SK-N-SH (cell line): ENCODE data around the gene CCDC91. TPM values are rescaled to one million over a fixed set of nuclear protein-coding genes. Genes with fewer than 3 reads are reported as not detected.

Experiments used
- CTCF ChIA-PET: fragments of 300-600, 350-600 bp; formaldehyde crosslinking; extraction: SDS; loops from one replicate; lab custom pipeline; 2021; lab: Yijun Ruan, JAX
- POLR2A ChIA-PET: fragments of 350-600 bp; sonication (Branson Sonifier 250); formaldehyde crosslinking; extraction: SDS; loops from one replicate; lab custom pipeline; 2020; ENCODE audit warnings: antibody characterized with exemption, inconsistent platforms; lab: Yijun Ruan, JAX
- DNase-seq: peaks from one replicate; pipeline ENCODE4 v3.0.0; 2012
- H2AFZ ChIP-seq: fragments of 200-600 bp; sonication (generic); 2 replicates; pipeline ENCODE4 v1.8.1; 2016; ENCODE audit warnings: antibody characterized with exemption, mild to moderate bottlenecking, low read depth
- H3F3A ChIP-seq: fragments of 200-600 bp; sonication (generic); replicated peaks from 2 replicates; pipeline ENCODE3; 2016; ENCODE audit warnings: antibody characterized with exemption, mild to moderate bottlenecking; ENCODE audit not compliant: insufficient read depth
- H3K27ac ChIP-seq, 2 experiments: fragments of 200-500 bp in 1 of 2; fragments of 200-600 bp in 1 of 2; sonication (Bioruptor generic) in 1 of 2; sonication (generic), shearing (Covaris generic) in 1 of 2; 2 replicates each; pipeline versions ENCODE4 v1.5.1 to v1.6.1; 2014 to 2016; ENCODE audit warnings: low read depth in 2 of 2, inconsistent platforms in 1 of 2, low read length in 1 of 2, mild to moderate bottlenecking in 1 of 2, mixed read lengths in 1 of 2
- H3K27me3 ChIP-seq: fragments of 200-600 bp; sonication (generic), shearing (Covaris generic); 2 replicates; pipeline ENCODE4 v1.6.1; 2016; ENCODE audit warnings: mixed run types; ENCODE audit not compliant: insufficient read depth
- H3K36me3 ChIP-seq, 2 experiments: fragments of 200-500 bp in 1 of 2; fragments of 200-600 bp in 1 of 2; sonication (Bioruptor generic) in 1 of 2; sonication (generic) in 1 of 2; replicated peaks in 1 of 2; 2 replicates each; pipeline versions ENCODE3 to v1.5.1; 2014 to 2016; ENCODE audit warnings: low read length in 1 of 2, mild to moderate bottlenecking in 1 of 2; ENCODE audit not compliant: insufficient read depth in 2 of 2, control insufficient read depth in 1 of 2
- H3K4me1 ChIP-seq, 2 experiments: fragments of 200-500 bp in 1 of 2; fragments of 200-600 bp in 1 of 2; sonication (Bioruptor generic) in 1 of 2; sonication (generic), shearing (Covaris generic) in 1 of 2; 2 replicates each; pipeline versions ENCODE4 v1.5.1 to v1.6.1; 2014 to 2016; ENCODE audit warnings: low read depth in 1 of 2, low read length in 1 of 2, mixed run types in 1 of 2; ENCODE audit not compliant: insufficient read depth in 2 of 2, control insufficient read depth in 1 of 2
- H3K4me2 ChIP-seq: fragments of 200-600 bp; sonication (generic), shearing (Covaris generic); 2 replicates; pipeline ENCODE4 v1.6.1; 2017; ENCODE audit warnings: mixed run types
- H3K4me3 ChIP-seq, 2 experiments: fragments of 200-500 bp in 1 of 2; fragments of 200-600 bp in 1 of 2; sonication (Bioruptor generic) in 1 of 2; sonication (generic), shearing (Covaris generic) in 1 of 2; 2 replicates each; pipeline versions ENCODE4 v1.5.1 to v1.8.1; 2014 to 2016; ENCODE audit warnings: low read depth in 2 of 2, inconsistent platforms in 1 of 2, low read length in 1 of 2, mild to moderate bottlenecking in 1 of 2, mixed read lengths in 1 of 2, moderate library complexity in 1 of 2
- H3K79me2 ChIP-seq: fragments of 200-600 bp; sonication (generic); 2 replicates; pipeline ENCODE4 v1.8.1; 2017; ENCODE audit warnings: mild to moderate bottlenecking; ENCODE audit not compliant: insufficient read depth
- H3K9ac ChIP-seq: fragments of 200-600 bp; sonication (generic); 2 replicates; pipeline ENCODE4 v1.6.1; 2017; ENCODE audit warnings: mixed run types
- H3K9me2 ChIP-seq: fragments of 200-600 bp; sonication (generic); 2 replicates; pipeline ENCODE4 v1.6.1; 2017; ENCODE audit warnings: mixed run types
- H3K9me3 ChIP-seq: fragments of 200-600 bp; sonication (generic); 2 replicates; pipeline ENCODE4 v1.6.1; 2017; ENCODE audit warnings: mixed run types, mild to moderate bottlenecking, moderate library complexity
- H4K20me1 ChIP-seq: fragments of 200-600 bp; sonication (generic); 2 replicates; pipeline ENCODE4 v1.6.1; 2017; ENCODE audit warnings: mild to moderate bottlenecking, mixed run types; ENCODE audit not compliant: insufficient read depth
- CHD2 ChIP-seq: fragments of 150-350 bp; IDR thresholded peaks from 2 replicates; pipeline ENCODE4 v1.6.1; 2018; ENCODE audit warnings: low read length; ENCODE audit not compliant: partially characterized antibody
- ELF1 ChIP-seq: IDR thresholded peaks from 2 replicates; pipeline ENCODE4 v1.4.0; 2012
- EP300 ChIP-seq, 2 experiments: IDR thresholded peaks; 2 replicates each; pipeline versions ENCODE4 v1.4.0 to v1.6.1; 2012; ENCODE audit warnings: borderline replicate concordance in 1 of 2, low read depth in 1 of 2, low read length in 1 of 2
- EZH2phosphoT487 ChIP-seq: fragments of 200-600 bp; sonication (generic); IDR thresholded peaks from 2 replicates; pipeline ENCODE4 v1.6.1; 2017; ENCODE audit warnings: low read depth, mixed run types, mild to moderate bottlenecking, antibody characterized with exemption, moderate library complexity, borderline replicate concordance
- FOXM1 ChIP-seq: IDR thresholded peaks from 2 replicates; pipeline ENCODE4 v1.4.0; 2012; ENCODE audit warnings: low read depth, mild to moderate bottlenecking
- GATA2 ChIP-seq: sonication (generic); formaldehyde crosslinking; IDR thresholded peaks from 2 replicates; pipeline ENCODE4 v1.5.0; 2020; ENCODE audit warnings: mild to moderate bottlenecking, missing genetic modification reagents
- IRF3 ChIP-seq: fragments of 150-350 bp; IDR thresholded peaks from 2 replicates; pipeline ENCODE4 v1.6.1; 2016; ENCODE audit warnings: mild to moderate bottlenecking, low read depth, low read length
- JUND ChIP-seq: IDR thresholded peaks from 2 replicates; pipeline ENCODE4 v1.4.0; 2012
- MEF2A ChIP-seq: IDR thresholded peaks from 2 replicates; pipeline ENCODE4 v1.4.0; 2012; ENCODE audit warnings: low read depth, borderline replicate concordance
- NFIC ChIP-seq: IDR thresholded peaks from 2 replicates; pipeline ENCODE4 v1.4.0; 2012; ENCODE audit warnings: borderline replicate concordance
- POLR2AphosphoS5 ChIP-seq: IDR thresholded peaks from 2 replicates; pipeline ENCODE4 v1.6.1; 2012; ENCODE audit warnings: low read depth, low read length
- RAD21 ChIP-seq: IDR thresholded peaks from 2 replicates; pipeline ENCODE4 v1.6.1; 2012; ENCODE audit warnings: mild to moderate bottlenecking, low read length
- RCOR1 ChIP-seq: fragments of 150-350 bp; IDR thresholded peaks from 2 replicates; pipeline ENCODE4 v1.6.1; 2017; ENCODE audit warnings: antibody characterized with exemption, low read length
- RXRA ChIP-seq: IDR thresholded peaks from 2 replicates; pipeline ENCODE4 v1.4.0; 2012; ENCODE audit warnings: low read depth, mild to moderate bottlenecking, borderline replicate concordance
- SIN3A ChIP-seq: IDR thresholded peaks from 2 replicates; pipeline ENCODE4 v1.6.1; 2012; ENCODE audit warnings: low read depth, mild to moderate bottlenecking, low read length, moderate library complexity, borderline replicate concordance
- TAF1 ChIP-seq: IDR thresholded peaks from 2 replicates; pipeline ENCODE4 v1.6.1; 2012; ENCODE audit warnings: low read depth, mild to moderate bottlenecking, low read length, moderate library complexity, borderline replicate concordance
- TEAD4 ChIP-seq: IDR thresholded peaks from 2 replicates; pipeline ENCODE4 v1.4.0; 2012; ENCODE audit warnings: mild to moderate bottlenecking, borderline replicate concordance; ENCODE audit not compliant: insufficient read depth
- USF1 ChIP-seq: IDR thresholded peaks from 2 replicates; pipeline ENCODE4 v1.4.0; 2012; ENCODE audit warnings: low read depth, borderline replicate concordance
- YY1 ChIP-seq: IDR thresholded peaks from 2 replicates; pipeline ENCODE4 v1.4.0; 2012; ENCODE audit warnings: low read depth, mild to moderate bottlenecking
- WGBS: methylation state at CpG from one replicate; pipeline ENCODE4 v1.1.6; 2017; ENCODE audit warnings: low lambda C conversion rate; 5-methylcytosine and 5-hydroxymethylcytosine counted together
- polyA plus RNA-seq, 3 experiments: library from polyadenylated mRNA; depleted of rRNA; stranded (reverse); fragments of >200 nt; gene quantifications; 2 replicates each; pipeline ENCODE4 v1.2.3, GENCODE V29; 2012
- TF ChIP-seq, protein P1 (sequence below): IDR thresholded peaks from 2 replicates; pipeline ENCODE4 v1.4.0; 2012; ENCODE audit warnings: low read depth
- TF ChIP-seq, protein P2 (sequence below): fragments of 200-600 bp; sonication (generic); IDR thresholded peaks from 2 replicates; pipeline ENCODE4 v1.6.1; 2017; ENCODE audit warnings: antibody characterized with exemption, mild to moderate bottlenecking, moderate library complexity
- TF ChIP-seq, protein P3 (sequence below): fragments of 150-350 bp; IDR thresholded peaks from 2 replicates; pipeline ENCODE4 v1.6.1; 2017; ENCODE audit warnings: antibody characterized with exemption, low read length, low read depth, borderline replicate concordance

CCDC91 gene
- polyA plus RNA-seq, 1 of the 3 experiments (the other 2 are of a cell fraction) = 13.0 TPM

GRCh38 chr12:28202374-28203130 is 12.3 kb downstream of the CCDC91 start:
- peaks cover 28% of the 10 kb centered on the region for H3K79me2 ChIP-seq
- H3K9me2 ChIP-seq = no peaks in the 10 kb centered on the region
- ChIA-PET CTCF (interaction anchor here (0.6 to 1.3 kb wide), 2 partner anchors 21 to 42 kb away, joined by 3 read pairs; no protein-coding TSS in a partner anchor), POLR2A (no interaction called here)
- no peak overlapping the region for H3K4me2 ChIP-seq
- H3K4me3 ChIP-seq = no peak overlapping the region
- WGBS = 95% methylated on average over 1 of the region's 1 CpG
- H3K27me3 ChIP-seq = no peaks in the 10 kb centered on the region
- no peak overlapping the region for H3K9ac ChIP-seq
- TF ChIP-seq EP300 (IDR thresholded peaks at IDR 0.05; ENCODE audit: borderline replicate concordance in 1 of 2, low read depth in 1 of 2, low read length in 1 of 2) = no peak
- TF ChIP-seq ELF1 = no peak
- TF ChIP-seq EZH2phosphoT487 = no peak
- TF ChIP-seq TAF1 = no peak
- TF ChIP-seq RCOR1 = no peak
- TF ChIP-seq TEAD4 = no peak
- TF ChIP-seq, protein P1, sequence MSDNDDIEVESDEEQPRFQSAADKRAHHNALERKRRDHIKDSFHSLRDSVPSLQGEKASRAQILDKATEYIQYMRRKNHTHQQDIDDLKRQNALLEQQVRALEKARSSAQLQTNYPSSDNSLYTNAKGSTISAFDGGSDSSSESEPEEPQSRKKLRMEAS = no peak
- TF ChIP-seq RXRA = no peak
- no peak for TF ChIP-seq GATA2 (CRISPR knock-in tag)
- no peak for TF ChIP-seq RAD21
- no peak for TF ChIP-seq SIN3A
- no peak for TF ChIP-seq NFIC
- no peak for TF ChIP-seq POLR2AphosphoS5
- no peak overlapping the region for H2AFZ ChIP-seq
- H3F3A ChIP-seq = no peaks in the 10 kb centered on the region
- no peak overlapping the region; a peak in 1 of 4 replicates for H3K27ac ChIP-seq
- peaks cover 5 to 10% of the 10 kb centered on the region in 2 experiments for H3K36me3 ChIP-seq
- H3K9me3 ChIP-seq = no peaks in the 10 kb centered on the region; the same call in 1 of the 2 replicates
- H4K20me1 ChIP-seq = no peaks in the 10 kb centered on the region
- H3K4me1 ChIP-seq = no peaks in the 10 kb centered on the region
- DNase-seq = peak; percentile 9

- CTCF ChIA-PET = interaction anchor here (0.8 kb wide), 1 partner anchor 14 kb away, joined by 3 read pairs; no protein-coding TSS in a partner anchor
- Histone ChIP-seq H3K9me2 (no peaks in the 10 kb centered on the region; the same call in 1 of the 2 replicates), H3K9me3 (peaks cover 15% of the 10 kb centered on the region; the same call in 1 of the 2 replicates), H3K36me3 (peaks cover 11 to 42% of the 10 kb centered on the region in 2 experiments), H3K4me1 (no peaks in the 10 kb centered on the region), H3K9ac (no peak overlapping the region), H3K27ac (no peak overlapping the region), H3F3A (no peaks in the 10 kb centered on the region), H3K79me2 (0 out of 2 replicates have a peak, but pooled peaks cover under 1% of the 10 kb centered on the region), H2AFZ (no peak overlapping the region), H3K27me3 (no peaks in the 10 kb centered on the region), H3K4me2 (no peak overlapping the region), H3K4me3 (no peak overlapping the region), H4K20me1 (no peaks in the 10 kb centered on the region)
- no peak for DNase-seq
- POLR2A ChIA-PET = no interaction called here
- WGBS = 47% methylated on average over 1 of the region's 1 CpG
- TF ChIP-seq GATA2 (CRISPR knock-in tag) (no peak), ELF1 (no peak), JUND (no peak), USF1 (no peak), MEF2A (no peak), TEAD4 (no peak), FOXM1 (no peak), RAD21 (no peak), CHD2 (no peak), TAF1 (no peak), YY1 (no peak), IRF3 (no peak)
- TF ChIP-seq, protein P1 = no peak
- TF ChIP-seq, protein P2, sequence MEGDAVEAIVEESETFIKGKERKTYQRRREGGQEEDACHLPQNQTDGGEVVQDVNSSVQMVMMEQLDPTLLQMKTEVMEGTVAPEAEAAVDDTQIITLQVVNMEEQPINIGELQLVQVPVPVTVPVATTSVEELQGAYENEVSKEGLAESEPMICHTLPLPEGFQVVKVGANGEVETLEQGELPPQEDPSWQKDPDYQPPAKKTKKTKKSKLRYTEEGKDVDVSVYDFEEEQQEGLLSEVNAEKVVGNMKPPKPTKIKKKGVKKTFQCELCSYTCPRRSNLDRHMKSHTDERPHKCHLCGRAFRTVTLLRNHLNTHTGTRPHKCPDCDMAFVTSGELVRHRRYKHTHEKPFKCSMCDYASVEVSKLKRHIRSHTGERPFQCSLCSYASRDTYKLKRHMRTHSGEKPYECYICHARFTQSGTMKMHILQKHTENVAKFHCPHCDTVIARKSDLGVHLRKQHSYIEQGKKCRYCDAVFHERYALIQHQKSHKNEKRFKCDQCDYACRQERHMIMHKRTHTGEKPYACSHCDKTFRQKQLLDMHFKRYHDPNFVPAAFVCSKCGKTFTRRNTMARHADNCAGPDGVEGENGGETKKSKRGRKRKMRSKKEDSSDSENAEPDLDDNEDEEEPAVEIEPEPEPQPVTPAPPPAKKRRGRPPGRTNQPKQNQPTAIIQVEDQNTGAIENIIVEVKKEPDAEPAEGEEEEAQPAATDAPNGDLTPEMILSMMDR = no peak
- TF ChIP-seq, protein P3, sequence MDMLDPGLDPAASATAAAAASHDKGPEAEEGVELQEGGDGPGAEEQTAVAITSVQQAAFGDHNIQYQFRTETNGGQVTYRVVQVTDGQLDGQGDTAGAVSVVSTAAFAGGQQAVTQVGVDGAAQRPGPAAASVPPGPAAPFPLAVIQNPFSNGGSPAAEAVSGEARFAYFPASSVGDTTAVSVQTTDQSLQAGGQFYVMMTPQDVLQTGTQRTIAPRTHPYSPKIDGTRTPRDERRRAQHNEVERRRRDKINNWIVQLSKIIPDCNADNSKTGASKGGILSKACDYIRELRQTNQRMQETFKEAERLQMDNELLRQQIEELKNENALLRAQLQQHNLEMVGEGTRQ = no peak
These were observed 19.5 kb downstream of the CCDC91 start for GRCh38 chr12:28209782-28210181.
